Esophagus squamous epithelium (tissue), 5 donors: ENCODE measurements around the gene DAPL1. TPM values are rescaled to one million over a fixed set of nuclear protein-coding genes. Genes with fewer than 3 reads are reported as not detected.

Source experiments
- DNase-seq: peaks from one replicate; lab custom pipeline; 2025; lab: John Stamatoyannopoulos, UW
- H3K27ac ChIP-seq, 4 donors: fragments of 200-600 bp; sonication (generic); one replicate each; pipeline ENCODE4 v1.5.1; 2016 to 2019; ENCODE audit warnings: mild to moderate bottlenecking in 1 of 4
- H3K27me3 ChIP-seq, 4 donors: fragments of 200-600 bp; sonication (generic); 1 replicate in 3 of 4; 2 replicates in 1 of 4; pipeline versions ENCODE4 v1.5.1 to v1.6.0; 2017 to 2021; ENCODE audit warnings: antibody characterized with exemption in 1 of 4
- H3K36me3 ChIP-seq, 3 donors: fragments of 200-600 bp; sonication (generic); one replicate each; pipeline ENCODE4 v1.5.1; 2016 to 2019
- H3K4me1 ChIP-seq, 3 donors: fragments of 200-600 bp; sonication (generic); one replicate each; pipeline ENCODE4 v1.5.1; 2017 to 2019
- H3K4me3 ChIP-seq, 4 donors: fragments of 200-600 bp; sonication (generic); 1 replicate in 3 of 4; 2 replicates in 1 of 4; pipeline ENCODE4 v1.5.1; 2016 to 2019; ENCODE audit warnings: mild to moderate bottlenecking in 2 of 4, moderate library complexity in 1 of 4
- H3K9me3 ChIP-seq, 3 donors: fragments of 200-600 bp; sonication (generic); one replicate each; pipeline ENCODE4 v1.5.1; 2016 to 2019
- CTCF ChIP-seq, 6 experiments: fragments of 450-650 bp in 4 of 6; fragments of 200-600 bp in 2 of 6; sonication (generic) in 2 of 6; IDR thresholded peaks; one replicate each; pipeline ENCODE4 v1.5.1; 2016 to 2019; ENCODE audit warnings: antibody characterized with exemption in 6 of 6, mild to moderate bottlenecking in 4 of 6, moderate library complexity in 4 of 6
- POLR2A ChIP-seq, 4 donors: fragments of 450-650 bp; IDR thresholded peaks; one replicate each; pipeline ENCODE4 v1.6.1; 2017; ENCODE audit warnings: antibody characterized with exemption in 4 of 4, mild to moderate bottlenecking in 4 of 4, moderate library complexity in 3 of 4
- WGBS, 2 donors: methylation state at CpG; one replicate each; pipeline ENCODE4 v1.1.5; 2018; 5-methylcytosine and 5-hydroxymethylcytosine counted together
- intact Hi-C: fragments of 100-400 bp; cut with DNase I; formaldehyde crosslinking; loops from one replicate; pipeline ENCODE4 v1.15.0; 2022
- total RNA-seq, 4 donors: library from RNA; depleted of rRNA; stranded (reverse); fragments of >200 nt; gene quantifications; one replicate each; pipeline ENCODE4 v1.1.0, GENCODE V29; 2016
- donor health status: DM: yes; HTN: yes; CAD: no.

DAPL1 gene
- total RNA-seq, 4 donors from 2014 or later, result 79.3 to 220 (median 186) TPM

GRCh38 chr2:158815166-158815565, 20.0 kb downstream of the DAPL1 start:
- Histone ChIP-seq H3K4me1 (peaks cover 0 to 69% (median 0%) of the 10 kb centered on the region in 3 donors), H3K9me3 (no peaks in the 10 kb centered on the region), H3K27me3 (no peaks in the 10 kb centered on the region), H3K27ac (peak overlapping the region in 2 of 4 donors; percentile 9 to 29), H3K36me3 (no peaks in the 10 kb centered on the region), H3K4me3 (no peak overlapping the region)
- WGBS, 2 donors, result 45 to 54% methylated on average over 1 of the region's 1 CpG
- no peak for DNase-seq
- TF ChIP-seq POLR2A (IDR thresholded peaks at IDR 0.05) (no peak), CTCF (IDR thresholded peaks at IDR 0.05) (no peak)
- intact Hi-C loops, result no loop called here

DNA sequence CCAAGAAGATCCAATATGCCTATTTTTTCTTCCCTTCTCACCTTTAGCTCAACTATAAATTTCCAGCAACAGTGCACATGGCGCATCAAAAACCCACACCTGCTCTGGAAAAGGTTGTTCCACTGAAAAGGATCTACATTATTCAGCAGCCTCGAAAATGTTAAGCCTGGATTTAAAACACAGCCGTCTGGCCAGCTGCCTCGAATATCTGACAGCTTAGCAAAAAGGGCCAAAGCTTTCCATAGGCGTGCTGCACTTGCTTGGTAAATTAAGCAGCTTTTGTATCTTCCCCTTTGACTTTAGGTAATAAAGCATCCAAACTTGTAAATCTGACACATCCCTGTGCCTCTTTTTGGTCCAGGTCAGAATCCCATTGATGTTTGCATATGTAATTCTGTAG, 20.5 kb downstream of the DAPL1 start:
- TF ChIP-seq POLR2A (IDR thresholded peaks at IDR 0.05) (no peak), CTCF (IDR thresholded peaks at IDR 0.05) (no peak)
- peak overlapping the region in 1 of 4 donors; percentile 29 for H3K27ac ChIP-seq
- H3K36me3 ChIP-seq, result no peaks in the 10 kb centered on the region
- H3K27me3 ChIP-seq, result no peaks in the 10 kb centered on the region
- no peaks in the 10 kb centered on the region for H3K9me3 ChIP-seq
- H3K4me1 ChIP-seq, result peaks cover 0 to 67% (median 0%) of the 10 kb centered on the region in 3 donors
- 41 to 49% methylated on average over 5 of the region's 5 CpGs for WGBS, 2 donors
- H3K4me3 ChIP-seq, result no peak overlapping the region
- DNase-seq, result no peak
- intact Hi-C loops, result no loop called here

DNA sequence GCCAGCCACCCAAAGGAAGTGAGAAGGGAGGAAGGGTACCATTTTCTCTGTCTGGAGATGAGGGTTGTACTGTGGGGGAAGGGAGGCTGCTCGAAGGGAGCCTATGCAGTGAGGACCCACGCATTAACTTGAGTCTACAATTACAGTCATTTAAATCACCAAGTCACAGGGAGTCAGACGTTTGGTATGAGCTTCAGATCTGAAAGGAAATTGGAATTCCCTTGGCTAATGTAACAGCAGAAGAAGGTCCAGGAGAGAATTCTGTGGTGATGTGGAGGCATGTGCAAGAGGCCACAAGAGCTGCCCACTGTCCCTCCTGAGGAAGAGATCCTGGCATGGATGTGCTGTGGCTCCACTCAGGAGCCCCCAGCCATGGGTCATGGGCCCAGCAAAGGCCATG, 22.5 kb downstream of the DAPL1 start:
- no peaks in the 10 kb centered on the region for H3K36me3 ChIP-seq
- no peak overlapping the region for H3K27ac ChIP-seq
- H3K9me3 ChIP-seq, result no peaks in the 10 kb centered on the region
- no peak for TF ChIP-seq POLR2A (IDR thresholded peaks at IDR 0.05)
- TF ChIP-seq CTCF (IDR thresholded peaks at IDR 0.05), result no peak
- H3K4me1 ChIP-seq, result peaks cover 0 to 58% (median 0%) of the 10 kb centered on the region in 3 donors
- no peaks in the 10 kb centered on the region for H3K27me3 ChIP-seq
- intact Hi-C loops, result no loop called here
- no peak overlapping the region for H3K4me3 ChIP-seq
- no peak for DNase-seq
- WGBS, 2 donors, result 54 to 65% methylated on average over 2 to 3 of the region's 3 CpGs

GRCh38 chr2:158818511-158818910, 23.4 kb downstream of the DAPL1 start:
- no peak for DNase-seq
- H3K4me3 ChIP-seq, result no peak overlapping the region
- no peak overlapping the region for H3K27ac ChIP-seq
- no peaks in the 10 kb centered on the region for H3K9me3 ChIP-seq
- peaks cover 0 to 50% (median 0%) of the 10 kb centered on the region in 3 donors for H3K4me1 ChIP-seq
- intact Hi-C loops, result no loop called here
- H3K36me3 ChIP-seq, result no peaks in the 10 kb centered on the region
- no peaks in the 10 kb centered on the region for H3K27me3 ChIP-seq
- 71 to 74% methylated on average over 3 of the region's 3 CpGs for WGBS, 2 donors
- TF ChIP-seq POLR2A (IDR thresholded peaks at IDR 0.05) (no peak), CTCF (IDR thresholded peaks at IDR 0.05) (no peak)

DNA sequence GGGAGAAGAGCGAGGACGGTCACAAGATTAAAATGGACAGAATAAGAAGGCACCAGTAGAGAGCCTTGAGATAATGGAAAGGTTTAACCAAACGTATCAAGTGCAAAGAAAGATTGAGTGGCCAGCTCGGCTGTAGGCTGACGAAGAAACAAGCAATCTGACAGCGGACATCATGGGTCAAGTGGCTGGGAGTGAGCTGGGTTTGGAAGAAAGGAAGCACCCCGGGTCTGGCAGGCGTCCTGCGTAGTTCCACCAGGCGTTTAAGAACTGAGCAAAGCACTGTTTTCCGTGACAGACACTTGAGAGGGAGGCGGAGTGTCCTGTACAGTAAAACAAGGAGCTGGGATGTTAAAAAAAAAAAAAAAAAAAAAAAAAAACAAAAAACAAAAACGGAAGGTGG, 27.1 kb downstream of the DAPL1 start:
- intact Hi-C loops, result no loop called here
- WGBS, 2 donors, result 76 to 84% methylated on average over 13 of the region's 13 CpGs
- TF ChIP-seq POLR2A (IDR thresholded peaks at IDR 0.05) (no peak), CTCF (IDR thresholded peaks at IDR 0.05) (no peak)
- Histone ChIP-seq H3K4me1 (peaks cover 0 to 13% (median 0%) of the 10 kb centered on the region in 3 donors), H3K4me3 (no peak overlapping the region), H3K9me3 (no peaks in the 10 kb centered on the region), H3K27me3 (no peaks in the 10 kb centered on the region), H3K27ac (no peak overlapping the region), H3K36me3 (no peaks in the 10 kb centered on the region)
- no peak for DNase-seq
